ENCODE data around the gene CNPY1. TPM values are rescaled to one million over a fixed set of nuclear protein-coding genes. Genes with fewer than 3 reads are reported as not detected.
"Not testable (repeated sequence)": the region's sequence is repeated elsewhere in the genome, so short reads cannot be mapped to it uniquely, and the experiment has no call there.

The CNPY1 gene
- total RNA-seq, 2 donors from 2014 or later: 0.33 TPM; not detected in 1

DNA sequence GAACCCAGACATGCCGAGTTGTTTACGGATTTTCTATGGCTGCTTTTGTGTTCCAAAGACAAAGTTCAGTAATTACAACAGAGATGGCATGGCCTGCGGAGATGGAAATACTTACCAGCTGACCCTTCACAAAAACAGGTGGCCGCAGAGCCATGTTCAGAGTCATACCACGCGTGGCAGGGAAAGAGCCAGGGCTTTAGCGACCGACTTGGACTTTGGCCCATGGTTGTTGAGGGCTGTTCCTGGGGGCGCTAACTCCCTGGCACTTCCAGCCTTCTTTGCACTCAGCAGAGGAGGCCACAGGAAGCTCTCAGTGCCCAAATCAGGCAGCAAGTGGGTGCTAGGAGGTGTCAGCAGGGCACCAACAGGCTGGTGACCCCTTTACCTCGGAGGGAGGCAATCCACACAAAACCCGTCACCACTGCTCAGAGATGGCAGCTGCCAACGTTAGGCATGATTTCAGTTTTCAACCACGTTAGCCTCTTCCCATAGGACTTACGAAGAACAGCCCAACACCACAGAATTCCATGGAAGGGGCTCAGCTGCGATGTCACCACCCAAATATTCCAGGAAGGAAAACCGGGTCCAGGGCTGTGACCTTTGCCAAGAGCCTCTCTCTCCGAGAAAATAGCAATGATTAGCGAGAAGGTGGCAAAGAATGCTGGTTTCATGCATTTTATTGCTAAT is 21.4 kb upstream of the CNPY1 start:
- peaks cover 3% of the 10 kb centered on the region for H3K27me3 Mint-ChIP-seq (ENCODE audit: insufficient read depth)
- no peak overlapping the region for H3K9ac ChIP-seq (ENCODE audit: extremely low read depth, low read length, poor library complexity, severe bottlenecking)
- no peak overlapping the region for H3K4me3 Mint-ChIP-seq
- no peak for DNase-seq
- H3K27ac Mint-ChIP-seq: no peak overlapping the region
- no peaks in the 10 kb centered on the region for H3K9me3 Mint-ChIP-seq
- TF ChIP-seq, protein P1, sequence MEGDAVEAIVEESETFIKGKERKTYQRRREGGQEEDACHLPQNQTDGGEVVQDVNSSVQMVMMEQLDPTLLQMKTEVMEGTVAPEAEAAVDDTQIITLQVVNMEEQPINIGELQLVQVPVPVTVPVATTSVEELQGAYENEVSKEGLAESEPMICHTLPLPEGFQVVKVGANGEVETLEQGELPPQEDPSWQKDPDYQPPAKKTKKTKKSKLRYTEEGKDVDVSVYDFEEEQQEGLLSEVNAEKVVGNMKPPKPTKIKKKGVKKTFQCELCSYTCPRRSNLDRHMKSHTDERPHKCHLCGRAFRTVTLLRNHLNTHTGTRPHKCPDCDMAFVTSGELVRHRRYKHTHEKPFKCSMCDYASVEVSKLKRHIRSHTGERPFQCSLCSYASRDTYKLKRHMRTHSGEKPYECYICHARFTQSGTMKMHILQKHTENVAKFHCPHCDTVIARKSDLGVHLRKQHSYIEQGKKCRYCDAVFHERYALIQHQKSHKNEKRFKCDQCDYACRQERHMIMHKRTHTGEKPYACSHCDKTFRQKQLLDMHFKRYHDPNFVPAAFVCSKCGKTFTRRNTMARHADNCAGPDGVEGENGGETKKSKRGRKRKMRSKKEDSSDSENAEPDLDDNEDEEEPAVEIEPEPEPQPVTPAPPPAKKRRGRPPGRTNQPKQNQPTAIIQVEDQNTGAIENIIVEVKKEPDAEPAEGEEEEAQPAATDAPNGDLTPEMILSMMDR (conservative IDR thresholded peaks at IDR 0.05): no peak
- whole genome bisulfite sequencing, 2 experiments (ENCODE audit: insufficient coverage in 1 of 2, insufficient read length in 1 of 2): 91 to 93% methylated on average over 14 to 18 of the region's 18 CpGs
- H3K4me3 ChIP-seq (ENCODE audit: low read length): no peak overlapping the region
- no peaks in the 10 kb centered on the region for H3K4me1 Mint-ChIP-seq
- no peak overlapping the region for H3K27ac ChIP-seq (ENCODE audit: low read depth, low read length)
- no peaks in the 10 kb centered on the region for H3K27me3 ChIP-seq (ENCODE audit: control insufficient read depth, insufficient read depth, low read length, poor library complexity, severe bottlenecking)
- no peaks in the 10 kb centered on the region for H3K36me3 Mint-ChIP-seq (ENCODE audit: low read depth)
- no peaks in the 10 kb centered on the region for H3K4me1 ChIP-seq (ENCODE audit: control insufficient read depth, insufficient read depth, low read length)
- no peaks in the 10 kb centered on the region for H3K36me3 ChIP-seq (ENCODE audit: control insufficient read depth, insufficient read depth, low read length)
- H3K9me3 ChIP-seq (ENCODE audit: control insufficient read depth, low read length): no peaks in the 10 kb centered on the region

DNA sequence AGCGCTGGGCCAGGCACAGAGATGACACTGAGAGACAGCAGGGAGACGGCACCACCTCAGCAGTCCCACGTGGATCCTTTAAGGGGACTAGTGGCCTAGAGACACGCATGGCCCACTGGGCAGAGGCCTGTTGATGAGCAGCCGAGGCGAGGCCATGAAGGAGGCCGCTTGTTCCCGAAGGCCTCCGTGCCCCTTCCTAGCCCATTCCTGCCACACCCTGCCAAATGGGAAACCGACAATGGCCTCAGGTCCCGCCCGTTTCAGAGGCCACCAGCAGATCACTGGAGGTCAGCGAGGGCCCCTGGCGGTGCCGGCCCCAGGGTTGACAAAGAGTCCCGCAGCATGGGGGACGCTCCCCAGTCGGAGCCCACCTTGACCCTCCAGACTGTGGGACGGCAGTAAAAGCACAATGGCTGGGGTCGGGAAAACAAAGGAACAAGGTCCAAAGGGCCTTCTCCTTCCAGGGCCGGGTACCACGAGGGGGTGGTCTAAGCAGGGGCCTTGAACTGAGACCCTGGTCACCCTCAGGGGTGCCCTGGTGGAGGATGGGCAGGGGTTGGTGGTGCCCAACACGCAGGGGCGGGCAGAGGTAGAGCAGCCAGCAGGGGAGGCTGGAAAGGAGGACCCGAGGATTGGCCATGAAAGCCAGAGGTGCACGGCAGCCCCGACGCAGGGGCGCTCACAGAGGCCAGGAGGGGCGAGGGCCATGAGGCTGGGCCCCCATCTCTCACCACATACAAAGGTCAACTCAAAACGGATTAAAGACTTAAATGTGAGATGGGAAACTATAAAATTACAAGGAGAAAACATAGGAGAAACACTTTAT is 19.9 kb upstream of the CNPY1 start:
- Histone ChIP-seq H3K4me3 (ENCODE audit: low read length) (no peak overlapping the region), H3K27me3 (ENCODE audit: control insufficient read depth, insufficient read depth, low read length, poor library complexity, severe bottlenecking) (no peaks in the 10 kb centered on the region), H3K4me1 (ENCODE audit: control insufficient read depth, insufficient read depth, low read length) (no peaks in the 10 kb centered on the region), H3K36me3 (ENCODE audit: control insufficient read depth, insufficient read depth, low read length) (no peaks in the 10 kb centered on the region), H3K9ac (ENCODE audit: extremely low read depth, low read length, poor library complexity, severe bottlenecking) (no peak overlapping the region), H3K9me3 (ENCODE audit: control insufficient read depth, low read length) (no peaks in the 10 kb centered on the region), H3K27ac (ENCODE audit: low read depth, low read length) (no peak overlapping the region)
- no peaks in the 10 kb centered on the region for H3K9me3 Mint-ChIP-seq
- WGBS, 2 experiments (ENCODE audit: insufficient coverage in 1 of 2, insufficient read length in 1 of 2): 91 to 92% methylated on average over 10 to 31 of the region's 31 CpGs
- DNase-seq: no peak
- H3K4me3 Mint-ChIP-seq: no peak overlapping the region
- H3K36me3 Mint-ChIP-seq (ENCODE audit: low read depth): no peaks in the 10 kb centered on the region
- no peaks in the 10 kb centered on the region for H3K4me1 Mint-ChIP-seq
- H3K27ac Mint-ChIP-seq: no peak overlapping the region
- no peaks in the 10 kb centered on the region for H3K27me3 Mint-ChIP-seq (ENCODE audit: insufficient read depth)
- TF ChIP-seq, protein P1 (conservative IDR thresholded peaks at IDR 0.05): no peak

- Mint-ChIP-seq H3K4me3 (no peak overlapping the region), H3K27me3 (ENCODE audit: insufficient read depth) (peaks cover under 1% of the 10 kb centered on the region)
Measured at GRCh38 chr7:155565596-155565995, 19.2 kb upstream of the CNPY1 start.

GRCh38 chr7:155562976-155563375 is 16.6 kb upstream of the CNPY1 start:
- not testable (repeated sequence) for H3K27me3 Mint-ChIP-seq (ENCODE audit: insufficient read depth); H3K9me3 ChIP-seq (ENCODE audit: control insufficient read depth, low read length); H3K36me3 Mint-ChIP-seq (ENCODE audit: low read depth); H3K9me3 Mint-ChIP-seq; H3K4me1 ChIP-seq (ENCODE audit: control insufficient read depth, insufficient read depth, low read length); H3K27me3 ChIP-seq (ENCODE audit: control insufficient read depth, insufficient read depth, low read length, poor library complexity, severe bottlenecking); H3K4me1 Mint-ChIP-seq; DNase-seq; H3K4me3 ChIP-seq (ENCODE audit: low read length); H3K36me3 ChIP-seq (ENCODE audit: control insufficient read depth, insufficient read depth, low read length); H3K27ac Mint-ChIP-seq; H3K4me3 Mint-ChIP-seq; H3K27ac ChIP-seq (ENCODE audit: low read depth, low read length); H3K9ac ChIP-seq (ENCODE audit: extremely low read depth, low read length, poor library complexity, severe bottlenecking)
- WGBS, 2 experiments (ENCODE audit: insufficient coverage in 1 of 2, insufficient read length in 1 of 2): 94 to 100% methylated on average over 1 to 10 of the region's 10 CpGs

More at GRCh38 chr7:155565596-155565995, 19.2 kb upstream of the CNPY1 start:
- H3K4me1 Mint-ChIP-seq: no peaks in the 10 kb centered on the region
- TF ChIP-seq, protein P1 (conservative IDR thresholded peaks at IDR 0.05): no peak
- Histone ChIP-seq H3K27ac (ENCODE audit: low read depth, low read length) (no peak overlapping the region), H3K4me3 (ENCODE audit: low read length) (no peak overlapping the region), H3K36me3 (ENCODE audit: control insufficient read depth, insufficient read depth, low read length) (no peaks in the 10 kb centered on the region), H3K9me3 (ENCODE audit: control insufficient read depth, low read length) (no peaks in the 10 kb centered on the region), H3K4me1 (ENCODE audit: control insufficient read depth, insufficient read depth, low read length) (no peaks in the 10 kb centered on the region), H3K9ac (ENCODE audit: extremely low read depth, low read length, poor library complexity, severe bottlenecking) (no peak overlapping the region), H3K27me3 (ENCODE audit: control insufficient read depth, insufficient read depth, low read length, poor library complexity, severe bottlenecking) (no peaks in the 10 kb centered on the region)
- H3K36me3 Mint-ChIP-seq (ENCODE audit: low read depth): no peaks in the 10 kb centered on the region
- DNase-seq: no peak
- WGBS, 2 experiments (ENCODE audit: insufficient coverage in 1 of 2, insufficient read length in 1 of 2): 91 to 100% methylated on average over 3 to 10 of the region's 10 CpGs
- no peak overlapping the region for H3K27ac Mint-ChIP-seq
- H3K9me3 Mint-ChIP-seq: no peaks in the 10 kb centered on the region
